Mesangial cell (primary cell): Measurements from ENCODE around the gene PAQR6. TPM values are rescaled to one million over a fixed set of nuclear protein-coding genes. Genes with fewer than 3 reads are reported as not detected.

Experiments used
- total RNA-seq: library from RNA; depleted of rRNA; stranded (reverse); fragments of >200 nt; gene quantifications from 2 replicates; pipeline ENCODE4 v1.2.3, GENCODE V29; 2015

Gene PAQR6
- total RNA-seq = 0.49 and 1.0 TPM in 2 replicates

GRCh38 chr1:156247460-156248322 lies at the start of gene PAQR6:
Gene PAQR6 (minus strand): TSS chr1:156248056. CDS start chr1:156246731, 1,325 bp downstream.

GRCh38 chr1:156295391-156295947 lies 47.6 kb upstream of the PAQR6 start, which contains the start of gene GLMP:
Gene GLMP (minus strand): TSS chr1:156295679. CDS start chr1:156295645, 34 bp downstream.

GRCh38 chr1:156284112-156284511 lies 36.3 kb upstream of the PAQR6 start, which contains the start of gene TMEM79:
Gene TMEM79 (plus strand): TSS chr1:156284325. CDS start chr1:156285227, 902 bp downstream.

GRCh38 chr1:156282479-156283222 lies 34.8 kb upstream of the PAQR6 start, which contains the start of gene SMG5:
Gene SMG5 (minus strand): TSS chr1:156282825. CDS start chr1:156282680, 145 bp downstream.

GRCh38 chr1:156241926-156242325 lies 5.9 kb downstream of the PAQR6 start, which contains the start of gene BGLAP:
Gene BGLAP (plus strand): TSS chr1:156242184. CDS start chr1:156242232, 48 bp downstream.

GRCh38 chr1:156212833-156213643 lies 34.8 kb downstream of the PAQR6 start, which contains the start of gene PMF1:
Gene PMF1 (plus strand): TSS chr1:156213007. CDS start chr1:156213016, 9 bp downstream.

GRCh38 chr1:156193488-156194299 lies 54.2 kb downstream of the PAQR6 start, which contains the start of gene SLC25A44:
Gene SLC25A44 (plus strand): TSS chr1:156194104. CDS start chr1:156199848, 5,744 bp downstream.

Other genes with a start within 250 kb of the PAQR6 start
- 604 TPM in 2 replicates for gene SSR2, start 227.1 kb downstream of the PAQR6 start, total RNA-seq
- gene UBQLN4, start 194.3 kb downstream of the PAQR6 start, total RNA-seq = 22.8 and 27.9 TPM in 2 replicates
- gene LAMTOR2, start 193.3 kb downstream of the PAQR6 start, total RNA-seq = 79.5 and 116 TPM in 2 replicates
- gene RAB25, start 186.9 kb downstream of the PAQR6 start, total RNA-seq = 0.89 and 1.3 TPM in 2 replicates
- gene MEX3A, start 165.6 kb downstream of the PAQR6 start, total RNA-seq = 15.6 and 23.7 TPM in 2 replicates
- 315 and 512 TPM in 2 replicates for gene LMNA, start 133.3 kb downstream of the PAQR6 start, total RNA-seq
- 0.49 and 2.4 TPM in 2 replicates for gene SEMA4A, start 94.5 kb downstream of the PAQR6 start, total RNA-seq
- gene SLC25A44, start 54.0 kb downstream of the PAQR6 start, total RNA-seq = 15.2 and 17.6 TPM in 2 replicates
- 70.9 and 77.5 TPM in 2 replicates for gene PMF1, start 35.0 kb downstream of the PAQR6 start, total RNA-seq
- gene BGLAP, start 5.9 kb downstream of the PAQR6 start, total RNA-seq = 0.51 TPM in 1 of 2 replicates, not detected in the other
- gene SMG5, start 34.8 kb upstream of the PAQR6 start, total RNA-seq = 54.9 and 59.6 TPM in 2 replicates
- gene TMEM79, start 36.3 kb upstream of the PAQR6 start, total RNA-seq = 1.8 and 2.0 TPM in 2 replicates
- gene GLMP, start 47.6 kb upstream of the PAQR6 start, total RNA-seq = 76.4 and 179 TPM in 2 replicates
- gene VHLL, start 51.3 kb upstream of the PAQR6 start, total RNA-seq = not detected in 2 replicates
- 315 and 547 TPM in 2 replicates for gene CCT3, start 90.2 kb upstream of the PAQR6 start, total RNA-seq
- 0.76 TPM in 1 of 2 replicates, not detected in the other for gene TSACC, start 90.5 kb upstream of the PAQR6 start, total RNA-seq
- not detected in 2 replicates for gene RHBG, start 121.2 kb upstream of the PAQR6 start, total RNA-seq